ENCODE data around the gene CACNG4.

DNA sequence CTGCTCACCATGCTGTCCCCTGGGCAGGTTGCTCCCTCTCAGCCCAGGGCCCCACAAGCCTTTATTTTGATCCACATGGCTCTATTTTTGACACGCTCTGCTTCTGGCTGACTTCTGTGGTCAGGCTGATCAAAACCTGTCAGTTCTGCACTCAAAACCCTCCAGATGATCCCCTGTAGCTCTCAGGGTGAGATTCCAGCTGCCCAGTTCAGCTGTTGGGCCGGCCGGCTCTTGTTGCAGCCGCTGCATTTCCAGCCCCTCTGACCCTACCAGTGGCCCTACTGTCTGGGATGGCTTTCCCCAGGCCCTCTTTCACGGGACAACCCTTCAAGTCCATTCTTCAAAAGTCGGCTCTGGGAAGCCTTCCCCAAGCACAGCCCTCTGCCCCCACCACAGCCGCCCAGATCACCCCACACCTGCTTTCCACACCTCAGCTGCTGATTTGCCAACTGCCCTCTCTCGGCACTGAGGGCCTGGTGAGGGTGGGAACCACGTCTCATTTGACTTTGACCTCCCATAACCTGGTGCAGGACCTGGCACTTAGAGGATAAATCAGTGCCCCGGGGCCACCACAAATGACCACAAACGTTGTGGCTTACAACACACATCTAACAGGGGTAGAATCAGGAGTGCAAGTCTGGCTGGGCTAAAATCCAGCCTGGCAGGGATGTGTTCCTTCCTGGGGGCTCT, 16.3 kb upstream of the CACNG4 start:
- TF ChIP-seq RBFOX2 (IDR thresholded peaks at IDR 0.05; ENCODE audit: low read depth, low read length) (no peak), NKRF (IDR thresholded peaks at IDR 0.05; ENCODE audit: borderline replicate concordance) (no peak), ZBTB1 (CRISPR knock-in tag; IDR thresholded peaks at IDR 0.05; ENCODE audit: borderline replicate concordance, low read depth) (no peak), NCOA4 (IDR thresholded peaks at IDR 0.05; ENCODE audit: partially characterized antibody) (no peak), PML (IDR thresholded peaks at IDR 0.05; ENCODE audit: low read length) (no peak), ZNF449 (CRISPR knock-in tag; IDR thresholded peaks at IDR 0.05) (no peak), POLR2AphosphoS5 (IDR thresholded peaks at IDR 0.05; ENCODE audit: control insufficient read depth, insufficient read depth, low read depth, low read length) (no peak), TCF3 (CRISPR knock-in tag; IDR thresholded peaks at IDR 0.05) (no peak), HOMEZ (CRISPR knock-in tag; IDR thresholded peaks at IDR 0.05) (no peak), HNRNPL (IDR thresholded peaks at IDR 0.05; ENCODE audit: low read depth, low read length) (no peak)
- TF ChIP-seq, protein P1, sequence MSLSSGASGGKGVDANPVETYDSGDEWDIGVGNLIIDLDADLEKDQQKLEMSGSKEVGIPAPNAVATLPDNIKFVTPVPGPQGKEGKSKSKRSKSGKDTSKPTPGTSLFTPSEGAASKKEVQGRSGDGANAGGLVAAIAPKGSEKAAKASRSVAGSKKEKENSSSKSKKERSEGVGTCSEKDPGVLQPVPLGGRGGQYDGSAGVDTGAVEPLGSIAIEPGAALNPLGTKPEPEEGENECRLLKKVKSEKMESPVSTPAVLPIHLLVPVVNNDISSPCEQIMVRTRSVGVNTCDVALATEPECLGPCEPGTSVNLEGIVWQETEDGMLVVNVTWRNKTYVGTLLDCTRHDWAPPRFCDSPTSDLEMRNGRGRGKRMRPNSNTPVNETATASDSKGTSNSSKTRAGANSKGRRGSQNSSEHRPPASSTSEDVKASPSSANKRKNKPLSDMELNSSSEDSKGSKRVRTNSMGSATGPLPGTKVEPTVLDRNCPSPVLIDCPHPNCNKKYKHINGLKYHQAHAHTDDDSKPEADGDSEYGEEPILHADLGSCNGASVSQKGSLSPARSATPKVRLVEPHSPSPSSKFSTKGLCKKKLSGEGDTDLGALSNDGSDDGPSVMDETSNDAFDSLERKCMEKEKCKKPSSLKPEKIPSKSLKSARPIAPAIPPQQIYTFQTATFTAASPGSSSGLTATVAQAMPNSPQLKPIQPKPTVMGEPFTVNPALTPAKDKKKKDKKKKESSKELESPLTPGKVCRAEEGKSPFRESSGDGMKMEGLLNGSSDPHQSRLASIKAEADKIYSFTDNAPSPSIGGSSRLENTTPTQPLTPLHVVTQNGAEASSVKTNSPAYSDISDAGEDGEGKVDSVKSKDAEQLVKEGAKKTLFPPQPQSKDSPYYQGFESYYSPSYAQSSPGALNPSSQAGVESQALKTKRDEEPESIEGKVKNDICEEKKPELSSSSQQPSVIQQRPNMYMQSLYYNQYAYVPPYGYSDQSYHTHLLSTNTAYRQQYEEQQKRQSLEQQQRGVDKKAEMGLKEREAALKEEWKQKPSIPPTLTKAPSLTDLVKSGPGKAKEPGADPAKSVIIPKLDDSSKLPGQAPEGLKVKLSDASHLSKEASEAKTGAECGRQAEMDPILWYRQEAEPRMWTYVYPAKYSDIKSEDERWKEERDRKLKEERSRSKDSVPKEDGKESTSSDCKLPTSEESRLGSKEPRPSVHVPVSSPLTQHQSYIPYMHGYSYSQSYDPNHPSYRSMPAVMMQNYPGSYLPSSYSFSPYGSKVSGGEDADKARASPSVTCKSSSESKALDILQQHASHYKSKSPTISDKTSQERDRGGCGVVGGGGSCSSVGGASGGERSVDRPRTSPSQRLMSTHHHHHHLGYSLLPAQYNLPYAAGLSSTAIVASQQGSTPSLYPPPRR (CRISPR knock-in tag; IDR thresholded peaks at IDR 0.05; ENCODE audit: borderline replicate concordance) = no peak
- TF ChIP-seq, protein P2, sequence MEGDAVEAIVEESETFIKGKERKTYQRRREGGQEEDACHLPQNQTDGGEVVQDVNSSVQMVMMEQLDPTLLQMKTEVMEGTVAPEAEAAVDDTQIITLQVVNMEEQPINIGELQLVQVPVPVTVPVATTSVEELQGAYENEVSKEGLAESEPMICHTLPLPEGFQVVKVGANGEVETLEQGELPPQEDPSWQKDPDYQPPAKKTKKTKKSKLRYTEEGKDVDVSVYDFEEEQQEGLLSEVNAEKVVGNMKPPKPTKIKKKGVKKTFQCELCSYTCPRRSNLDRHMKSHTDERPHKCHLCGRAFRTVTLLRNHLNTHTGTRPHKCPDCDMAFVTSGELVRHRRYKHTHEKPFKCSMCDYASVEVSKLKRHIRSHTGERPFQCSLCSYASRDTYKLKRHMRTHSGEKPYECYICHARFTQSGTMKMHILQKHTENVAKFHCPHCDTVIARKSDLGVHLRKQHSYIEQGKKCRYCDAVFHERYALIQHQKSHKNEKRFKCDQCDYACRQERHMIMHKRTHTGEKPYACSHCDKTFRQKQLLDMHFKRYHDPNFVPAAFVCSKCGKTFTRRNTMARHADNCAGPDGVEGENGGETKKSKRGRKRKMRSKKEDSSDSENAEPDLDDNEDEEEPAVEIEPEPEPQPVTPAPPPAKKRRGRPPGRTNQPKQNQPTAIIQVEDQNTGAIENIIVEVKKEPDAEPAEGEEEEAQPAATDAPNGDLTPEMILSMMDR (IDR thresholded peaks at IDR 0.05 in 2 of 3, conservative IDR thresholded peaks at IDR 0.05 in 1 of 3; ENCODE audit: insufficient read depth in 2 of 3, low read depth in 1 of 3, low read length in 3 of 3) = no peak

Data from K562 (cell line).